ENCODE results near the gene PRKG1. TPM values are rescaled to one million over a fixed set of nuclear protein-coding genes. Genes with fewer than 3 reads are reported as not detected.

The PRKG1 gene
- total RNA-seq, 2 donors from 2014 or later: 1.3 to 2.7 TPM

- Histone ChIP-seq H3K9ac (ENCODE audit: extremely low read depth, low read length, poor library complexity, severe bottlenecking) (no peak overlapping the region), H3K27ac (ENCODE audit: low read depth, low read length) (no peak overlapping the region), H3K27me3 (ENCODE audit: control insufficient read depth, insufficient read depth, low read length, poor library complexity, severe bottlenecking) (peaks cover 25% of the 10 kb centered on the region), H3K4me3 (ENCODE audit: low read length) (no peak overlapping the region), H3K9me3 (ENCODE audit: control insufficient read depth, low read length) (no peaks in the 10 kb centered on the region), H3K36me3 (ENCODE audit: control insufficient read depth, insufficient read depth, low read length) (no peaks in the 10 kb centered on the region), H3K4me1 (ENCODE audit: control insufficient read depth, insufficient read depth, low read length) (no peaks in the 10 kb centered on the region)
- WGBS, 2 experiments (ENCODE audit: insufficient coverage in 1 of 2, insufficient read length in 1 of 2): 82% methylated on average over 1 of the region's 1 CpG; no CpG with 5 or more reads in 1 of the 2 experiments
- DNase-seq: peak; percentile 58
- no peak overlapping the region for H3K4me3 Mint-ChIP-seq
- H3K36me3 Mint-ChIP-seq (ENCODE audit: low read depth): no peaks in the 10 kb centered on the region
- TF ChIP-seq CTCF (conservative IDR thresholded peaks at IDR 0.05): peak; percentile 36
- H3K9me3 Mint-ChIP-seq: no peaks in the 10 kb centered on the region
- peaks cover 22% of the 10 kb centered on the region for H3K27me3 Mint-ChIP-seq (ENCODE audit: insufficient read depth)
- peaks cover 24% of the 10 kb centered on the region for H3K4me1 Mint-ChIP-seq
- H3K27ac Mint-ChIP-seq: peak overlapping the region; percentile 33
Measured at GRCh38 chr10:51079331-51079730, 5.0 kb downstream of the PRKG1 start.

GRCh38 chr10:51079766-51080165, 5.5 kb downstream of the PRKG1 start:
- peaks cover 20% of the 10 kb centered on the region for H3K27me3 ChIP-seq (ENCODE audit: control insufficient read depth, insufficient read depth, low read length, poor library complexity, severe bottlenecking)
- H3K27me3 Mint-ChIP-seq (ENCODE audit: insufficient read depth): peaks cover 18% of the 10 kb centered on the region
- H3K27ac Mint-ChIP-seq: peak overlapping the region; percentile 24
- H3K9me3 Mint-ChIP-seq: no peaks in the 10 kb centered on the region
- H3K4me3 ChIP-seq (ENCODE audit: low read length): no peak overlapping the region
- H3K4me1 ChIP-seq (ENCODE audit: control insufficient read depth, insufficient read depth, low read length): no peaks in the 10 kb centered on the region
- peaks cover 24% of the 10 kb centered on the region for H3K4me1 Mint-ChIP-seq
- no peak overlapping the region for H3K27ac ChIP-seq (ENCODE audit: low read depth, low read length)
- WGBS, 2 experiments (ENCODE audit: insufficient coverage in 1 of 2, insufficient read length in 1 of 2): 96 to 100% methylated on average over 1 to 3 of the region's 3 CpGs
- H3K36me3 Mint-ChIP-seq (ENCODE audit: low read depth): no peaks in the 10 kb centered on the region
- H3K36me3 ChIP-seq (ENCODE audit: control insufficient read depth, insufficient read depth, low read length): no peaks in the 10 kb centered on the region
- no peaks in the 10 kb centered on the region for H3K9me3 ChIP-seq (ENCODE audit: control insufficient read depth, low read length)
- no peak overlapping the region for H3K4me3 Mint-ChIP-seq
- DNase-seq: no peak
- no peak for TF ChIP-seq CTCF (conservative IDR thresholded peaks at IDR 0.05)
- no peak overlapping the region for H3K9ac ChIP-seq (ENCODE audit: extremely low read depth, low read length, poor library complexity, severe bottlenecking)

GRCh38 chr10:51080311-51081006, 6.2 kb downstream of the PRKG1 start:
- Mint-ChIP-seq H3K9me3 (no peaks in the 10 kb centered on the region), H3K36me3 (ENCODE audit: low read depth) (no peaks in the 10 kb centered on the region)
- 86 to 94% methylated on average over 2 to 5 of the region's 5 CpGs for WGBS, 2 experiments (ENCODE audit: insufficient coverage in 1 of 2, insufficient read length in 1 of 2)

More at GRCh38 chr10:51080311-51081006, 6.2 kb downstream of the PRKG1 start:
- no peak for TF ChIP-seq CTCF (conservative IDR thresholded peaks at IDR 0.05)
- Histone ChIP-seq H3K4me3 (ENCODE audit: low read length) (no peak overlapping the region), H3K9me3 (ENCODE audit: control insufficient read depth, low read length) (no peaks in the 10 kb centered on the region), H3K27ac (ENCODE audit: low read depth, low read length) (no peak overlapping the region), H3K27me3 (ENCODE audit: control insufficient read depth, insufficient read depth, low read length, poor library complexity, severe bottlenecking) (peaks cover 13% of the 10 kb centered on the region), H3K9ac (ENCODE audit: extremely low read depth, low read length, poor library complexity, severe bottlenecking) (no peak overlapping the region), H3K4me1 (ENCODE audit: control insufficient read depth, insufficient read depth, low read length) (no peaks in the 10 kb centered on the region), H3K36me3 (ENCODE audit: control insufficient read depth, insufficient read depth, low read length) (no peaks in the 10 kb centered on the region)
- no peak for DNase-seq
- H3K27ac Mint-ChIP-seq: no peak overlapping the region
- H3K4me3 Mint-ChIP-seq: no peak overlapping the region
- peaks cover 11% of the 10 kb centered on the region for H3K27me3 Mint-ChIP-seq (ENCODE audit: insufficient read depth)
- peaks cover 19% of the 10 kb centered on the region for H3K4me1 Mint-ChIP-seq
